Glutamatergic neuron (in vitro differentiated cells): Measurements from ENCODE around the gene UBL4A. TPM values are rescaled to one million over a fixed set of nuclear protein-coding genes. Genes with fewer than 3 reads are reported as not detected.
A peak's percentile ranks its signal among the peaks of the same experiment; 100 is the strongest.

ENCODE experiments used
- DNase-seq: peaks from one replicate; pipeline ENCODE4 v3.0.0; 2022
- H3K27ac Mint-ChIP-seq: one replicate; pipeline ENCODE4 v1.8.0; 2020; ENCODE audit warnings: mild to moderate bottlenecking, mixed read lengths, inconsistent platforms; ENCODE audit not compliant: unreplicated experiment
- H3K27me3 Mint-ChIP-seq: one replicate; pipeline ENCODE4 v1.8.0; 2020; ENCODE audit warnings: mild to moderate bottlenecking, moderate library complexity, mixed read lengths, inconsistent platforms; ENCODE audit not compliant: unreplicated experiment
- H3K36me3 Mint-ChIP-seq: one replicate; pipeline ENCODE4 v1.8.0; 2020; ENCODE audit warnings: mild to moderate bottlenecking, mixed read lengths, inconsistent platforms; ENCODE audit not compliant: unreplicated experiment
- H3K4me1 Mint-ChIP-seq: one replicate; pipeline ENCODE4 v1.8.0; 2020; ENCODE audit warnings: mild to moderate bottlenecking, low read depth, mixed read lengths, inconsistent platforms; ENCODE audit not compliant: unreplicated experiment
- H3K4me3 Mint-ChIP-seq: one replicate; pipeline ENCODE4 v1.8.0; 2020; ENCODE audit warnings: mild to moderate bottlenecking, mixed read lengths, inconsistent platforms; ENCODE audit not compliant: unreplicated experiment
- H3K9me3 Mint-ChIP-seq: one replicate; pipeline ENCODE4 v1.8.0; 2020; ENCODE audit warnings: mild to moderate bottlenecking, moderate library complexity, mixed read lengths, inconsistent platforms; ENCODE audit not compliant: unreplicated experiment
- total RNA-seq: library from RNA; stranded (reverse); fragmentation: NEBNext Ultra II Directional; extraction: Animal tissue kit (Norgen Biotek cat#: 25700); gene quantifications from one replicate; pipeline ENCODE4 v1.2.1, GENCODE V29; 2021; ENCODE audit not compliant: unreplicated experiment
- TF ChIP-seq, protein P1 (sequence below): fragments of 200-600 bp; sonication (generic); IDR thresholded peaks from one replicate; pipeline ENCODE4 v1.5.0; 2021; ENCODE audit not compliant: partially characterized antibody, unreplicated experiment

The UBL4A gene
- total RNA-seq, 1 donor from 2014 or later = 28.4 TPM

DNA sequence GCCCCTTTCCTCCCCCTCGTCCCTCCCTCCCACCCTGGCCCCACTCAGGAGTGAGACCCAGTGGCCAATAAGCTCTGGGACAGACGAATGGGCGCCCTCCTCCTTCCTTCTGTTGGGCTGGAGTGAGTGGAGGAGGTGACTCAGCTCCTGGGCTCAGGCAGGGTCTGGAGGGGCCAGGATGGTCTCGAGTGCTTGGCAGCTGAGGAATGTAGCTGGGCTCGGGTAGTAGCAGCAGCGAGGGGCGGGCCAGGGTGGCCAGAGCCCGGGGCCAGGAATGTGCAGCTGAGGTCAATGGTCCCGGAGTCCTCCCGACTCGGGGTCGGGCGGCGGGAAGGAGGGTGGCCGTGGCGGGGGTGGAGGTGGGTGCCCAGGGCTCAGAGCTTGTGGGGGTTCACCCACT, 45.2 kb upstream of the UBL4A start:
- no peaks in the 10 kb centered on the region for H3K9me3 Mint-ChIP-seq

DNA sequence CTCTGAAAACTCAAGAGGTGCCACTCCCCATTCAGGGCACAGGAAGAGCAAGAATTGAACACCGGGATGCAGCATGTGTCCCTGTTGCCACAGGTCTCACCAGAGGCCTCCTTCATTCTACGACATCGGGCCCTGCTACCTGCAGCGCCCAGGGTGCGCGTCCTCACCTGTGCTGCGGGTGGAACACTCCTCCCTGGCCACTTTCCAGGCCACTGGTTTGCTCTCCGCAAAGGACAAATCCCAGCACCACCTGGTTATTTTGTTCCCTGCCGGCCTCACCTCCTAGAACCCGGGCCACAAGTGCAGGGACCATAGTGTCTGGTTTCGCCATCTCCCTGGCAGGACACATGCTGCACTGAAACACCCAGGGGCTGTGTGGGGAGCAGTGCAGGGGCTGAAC, 43.9 kb upstream of the UBL4A start:
- Mint-ChIP-seq H3K27ac (no peak overlapping the region), H3K9me3 (peaks cover 2% of the 10 kb centered on the region), H3K4me3 (no peak overlapping the region), H3K36me3 (no peaks in the 10 kb centered on the region), H3K27me3 (peaks cover 1% of the 10 kb centered on the region), H3K4me1 (peaks cover 3% of the 10 kb centered on the region)
- TF ChIP-seq, protein P1, sequence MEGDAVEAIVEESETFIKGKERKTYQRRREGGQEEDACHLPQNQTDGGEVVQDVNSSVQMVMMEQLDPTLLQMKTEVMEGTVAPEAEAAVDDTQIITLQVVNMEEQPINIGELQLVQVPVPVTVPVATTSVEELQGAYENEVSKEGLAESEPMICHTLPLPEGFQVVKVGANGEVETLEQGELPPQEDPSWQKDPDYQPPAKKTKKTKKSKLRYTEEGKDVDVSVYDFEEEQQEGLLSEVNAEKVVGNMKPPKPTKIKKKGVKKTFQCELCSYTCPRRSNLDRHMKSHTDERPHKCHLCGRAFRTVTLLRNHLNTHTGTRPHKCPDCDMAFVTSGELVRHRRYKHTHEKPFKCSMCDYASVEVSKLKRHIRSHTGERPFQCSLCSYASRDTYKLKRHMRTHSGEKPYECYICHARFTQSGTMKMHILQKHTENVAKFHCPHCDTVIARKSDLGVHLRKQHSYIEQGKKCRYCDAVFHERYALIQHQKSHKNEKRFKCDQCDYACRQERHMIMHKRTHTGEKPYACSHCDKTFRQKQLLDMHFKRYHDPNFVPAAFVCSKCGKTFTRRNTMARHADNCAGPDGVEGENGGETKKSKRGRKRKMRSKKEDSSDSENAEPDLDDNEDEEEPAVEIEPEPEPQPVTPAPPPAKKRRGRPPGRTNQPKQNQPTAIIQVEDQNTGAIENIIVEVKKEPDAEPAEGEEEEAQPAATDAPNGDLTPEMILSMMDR = no peak
- no peak for DNase-seq

More for the DNA sequence above, 45.2 kb upstream of the UBL4A start:
- H3K4me1 Mint-ChIP-seq = peaks cover 3% of the 10 kb centered on the region
- H3K27me3 Mint-ChIP-seq = peaks cover 1% of the 10 kb centered on the region
- DNase-seq = no peak
- H3K4me3 Mint-ChIP-seq = no peak overlapping the region
- TF ChIP-seq, protein P1 = no peak
- no peaks in the 10 kb centered on the region for H3K36me3 Mint-ChIP-seq
- no peak overlapping the region for H3K27ac Mint-ChIP-seq

DNA sequence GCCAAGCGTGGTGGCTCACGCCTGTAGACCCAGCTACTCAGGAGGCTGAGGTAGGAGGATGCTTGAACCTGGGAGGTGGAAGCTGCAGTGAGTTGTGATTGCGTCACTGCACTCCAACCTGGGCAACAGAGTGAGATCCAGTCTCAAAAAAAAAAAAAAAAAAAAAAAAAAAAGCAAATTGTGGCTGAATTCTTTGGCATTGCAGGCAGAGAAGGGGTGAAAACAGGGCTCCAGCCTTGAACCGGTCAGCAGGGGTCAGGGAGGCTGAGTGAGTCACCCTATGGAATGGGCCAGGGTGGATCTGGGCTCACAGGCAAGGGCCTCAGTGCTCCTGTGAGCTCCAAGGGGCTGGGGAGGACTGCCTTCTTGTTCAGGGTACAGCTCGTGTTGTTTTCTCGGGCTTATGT, 42.8 kb upstream of the UBL4A start:
- no peak overlapping the region for H3K4me3 Mint-ChIP-seq
- TF ChIP-seq, protein P1 = no peak
- peaks cover 2% of the 10 kb centered on the region for H3K9me3 Mint-ChIP-seq
- H3K27me3 Mint-ChIP-seq = peaks cover 1% of the 10 kb centered on the region
- peaks cover 3% of the 10 kb centered on the region for H3K4me1 Mint-ChIP-seq
- H3K27ac Mint-ChIP-seq = no peak overlapping the region
- no peaks in the 10 kb centered on the region for H3K36me3 Mint-ChIP-seq
- DNase-seq = no peak

GRCh38 chrX:154526901-154527675, 40.7 kb upstream of the UBL4A start:
- TF ChIP-seq, protein P1 = no peak
- peaks cover 2% of the 10 kb centered on the region for H3K9me3 Mint-ChIP-seq

GRCh38 chrX:154525606-154526490, 39.4 kb upstream of the UBL4A start:
- TF ChIP-seq, protein P1 = no peak
- Mint-ChIP-seq H3K27ac (no peak overlapping the region), H3K27me3 (peaks cover 1% of the 10 kb centered on the region), H3K4me1 (peaks cover 3% of the 10 kb centered on the region), H3K4me3 (no peak overlapping the region), H3K36me3 (no peaks in the 10 kb centered on the region), H3K9me3 (peaks cover 4% of the 10 kb centered on the region)
- DNase-seq = no peak

More at GRCh38 chrX:154526901-154527675, 40.7 kb upstream of the UBL4A start:
- Mint-ChIP-seq H3K36me3 (no peaks in the 10 kb centered on the region), H3K27me3 (peaks cover 1% of the 10 kb centered on the region), H3K4me3 (peak overlapping the region; percentile 71), H3K4me1 (peaks cover 3% of the 10 kb centered on the region), H3K27ac (peak overlapping the region; percentile 88)
- peak; percentile 80 for DNase-seq
